Activated T-helper 1 cell treated with anti-CD3 and anti-CD28 coated beads, Interleukin-2, amount 50 U/mL, for 16 hours (primary cell): Measurements from ENCODE around the gene FAM111B.

ENCODE experiments used
- DNase-seq, 2 donors: peaks; one replicate each; pipeline ENCODE4 v3.0.0-alpha.2; 2020; ENCODE audit warnings: low read depth in 1 of 2, low spot score in 1 of 2

The FAM111B gene

DNA sequence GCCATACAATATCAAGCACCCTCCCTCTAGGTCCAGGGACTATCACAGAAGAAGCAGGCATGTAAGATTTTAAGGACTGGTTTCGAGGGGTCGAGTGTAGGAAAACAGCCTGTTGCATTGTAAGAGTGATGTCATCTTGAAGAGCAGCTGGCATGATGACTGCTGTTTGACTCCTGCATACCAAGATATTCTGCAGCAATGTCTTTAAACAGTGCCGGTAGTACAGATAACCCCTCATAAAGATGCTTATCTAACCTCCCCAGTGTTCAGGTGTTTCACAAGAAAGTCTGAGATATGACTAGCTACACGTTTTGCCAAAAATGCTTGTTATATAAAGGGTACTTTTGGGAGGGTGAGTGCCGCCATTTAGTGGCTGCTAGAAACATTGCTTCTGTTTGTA lies 47.6 kb downstream of the FAM111B start:
- no peak for DNase-seq

DNA sequence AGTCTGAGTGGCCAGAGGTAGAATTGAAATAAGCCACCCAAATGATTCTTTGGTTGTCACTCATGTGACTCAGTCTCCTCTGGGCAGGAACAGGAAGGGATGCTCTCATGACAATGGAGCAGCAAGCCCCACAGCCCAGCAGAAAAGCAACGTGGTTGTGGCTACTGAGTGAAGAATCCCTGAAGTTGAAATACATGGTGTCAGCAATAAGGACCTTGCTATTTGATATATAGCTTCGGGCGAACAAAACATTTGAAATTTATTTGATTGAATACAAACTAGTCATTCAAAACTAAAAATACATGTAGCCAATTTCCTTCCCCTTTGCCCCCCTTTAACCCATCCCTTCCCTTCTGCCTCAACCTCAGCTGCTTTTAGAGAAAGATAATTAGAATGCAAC lies 50.4 kb downstream of the FAM111B start:
- no peak for DNase-seq

DNA sequence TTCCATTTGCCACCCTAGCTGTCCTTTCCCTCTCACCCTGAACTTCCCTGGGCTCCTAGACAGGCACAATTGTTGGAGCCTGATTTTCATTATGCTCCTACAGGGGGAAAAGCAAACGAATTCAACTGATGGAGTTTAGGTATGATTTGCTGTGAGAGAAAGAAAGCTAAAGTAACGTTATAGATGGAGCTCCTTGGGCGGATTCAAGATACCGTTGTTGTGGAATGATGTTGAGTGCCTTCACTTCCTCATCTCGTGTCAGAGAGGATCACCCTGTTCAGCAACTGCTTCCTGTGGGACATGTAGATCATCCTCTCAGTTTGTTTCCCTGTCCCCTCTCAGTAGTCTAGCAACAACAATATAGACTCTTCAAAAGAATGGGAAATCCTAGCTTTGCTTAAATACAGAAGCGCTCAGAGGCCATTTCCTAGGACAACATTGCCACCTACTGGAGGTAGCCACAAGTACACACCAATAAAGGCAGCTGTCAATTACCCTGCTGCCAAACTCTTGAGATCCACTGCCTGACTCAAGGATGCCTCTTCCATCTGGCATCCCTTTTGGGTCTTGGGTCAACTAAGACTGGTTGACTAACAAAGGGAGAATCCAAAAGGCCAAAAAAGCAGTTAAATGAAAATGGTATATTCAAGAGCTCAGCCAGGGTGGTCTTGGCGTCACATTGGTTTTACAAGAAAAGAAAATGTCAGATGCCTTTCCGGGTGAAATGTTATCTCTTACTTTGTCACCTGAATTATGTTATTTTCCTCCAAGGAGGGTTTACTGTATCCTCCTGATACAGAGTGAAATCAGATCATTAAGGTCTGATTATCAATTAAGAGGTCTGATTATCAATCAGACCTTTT lies 51.4 kb downstream of the FAM111B start:
- DNase-seq = peak in 1 of 2 donors; percentile 23

DNA sequence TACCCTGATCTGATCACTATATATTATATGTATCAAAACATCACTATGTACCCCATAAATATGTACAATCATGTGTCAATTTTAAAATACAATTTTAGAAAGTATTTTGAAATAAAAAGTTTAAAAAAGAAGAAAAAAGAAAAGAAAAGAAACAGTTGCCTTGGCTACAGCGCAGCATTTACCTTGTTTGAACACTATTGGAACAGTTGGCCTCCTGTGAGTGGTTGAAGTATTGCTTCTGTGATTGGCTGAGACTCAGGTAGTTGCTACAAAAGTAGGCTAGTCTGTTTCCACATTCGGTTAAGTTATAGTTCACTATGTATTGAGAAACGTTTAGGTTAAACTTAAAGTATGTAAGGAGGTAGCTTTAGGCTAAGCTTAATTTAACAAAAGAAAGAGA lies 57.0 kb downstream of the FAM111B start:
- DNase-seq = no peak

DNA sequence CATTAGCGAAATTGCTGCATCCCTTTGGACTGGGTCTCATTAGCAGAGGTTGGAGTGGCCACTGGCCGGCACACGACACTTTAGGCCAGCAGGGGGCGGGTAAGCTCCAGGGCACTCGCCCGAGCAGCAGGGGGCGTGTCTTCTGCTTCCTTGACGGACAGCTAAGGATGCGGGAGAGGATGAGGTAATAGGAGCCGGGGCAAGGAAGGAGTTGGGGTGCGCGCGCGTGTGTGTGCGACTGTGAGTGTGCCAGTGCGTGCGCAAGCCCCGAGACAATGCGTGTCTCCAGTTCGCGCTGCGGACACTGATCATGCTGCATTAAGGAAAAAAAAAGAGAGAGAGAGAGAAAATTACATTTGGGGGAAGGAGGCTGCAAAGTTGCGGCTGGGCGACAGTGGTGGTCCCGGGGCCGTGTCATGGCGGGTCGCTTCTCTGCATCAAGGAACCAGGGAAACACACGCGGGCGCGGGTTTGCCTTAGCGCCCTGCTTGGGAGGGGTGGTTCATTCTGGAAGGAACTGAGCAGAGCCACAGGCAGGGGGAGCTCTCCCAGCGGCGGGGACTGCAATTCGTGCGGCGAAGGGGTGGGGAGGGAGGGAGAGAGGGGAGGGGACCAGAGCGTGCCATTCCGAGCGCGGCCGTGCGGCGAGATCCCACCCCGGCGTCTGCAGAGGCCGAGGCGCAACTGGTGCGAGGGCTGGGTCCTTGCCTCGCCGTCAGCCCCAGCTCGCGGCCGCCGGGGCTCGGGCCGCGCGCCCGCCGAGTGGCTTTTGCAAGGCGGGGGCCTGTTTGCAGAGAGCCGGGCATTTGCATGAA lies 64.7 kb downstream of the FAM111B start, which contains the start of gene DTX4:
Gene DTX4, plus strand, starts transcription at position 625 of the 815 bp plus-strand sequence. CDS start 464 bp downstream, outside the sequence.
- peak; percentile 80 to 81 for DNase-seq

DNA sequence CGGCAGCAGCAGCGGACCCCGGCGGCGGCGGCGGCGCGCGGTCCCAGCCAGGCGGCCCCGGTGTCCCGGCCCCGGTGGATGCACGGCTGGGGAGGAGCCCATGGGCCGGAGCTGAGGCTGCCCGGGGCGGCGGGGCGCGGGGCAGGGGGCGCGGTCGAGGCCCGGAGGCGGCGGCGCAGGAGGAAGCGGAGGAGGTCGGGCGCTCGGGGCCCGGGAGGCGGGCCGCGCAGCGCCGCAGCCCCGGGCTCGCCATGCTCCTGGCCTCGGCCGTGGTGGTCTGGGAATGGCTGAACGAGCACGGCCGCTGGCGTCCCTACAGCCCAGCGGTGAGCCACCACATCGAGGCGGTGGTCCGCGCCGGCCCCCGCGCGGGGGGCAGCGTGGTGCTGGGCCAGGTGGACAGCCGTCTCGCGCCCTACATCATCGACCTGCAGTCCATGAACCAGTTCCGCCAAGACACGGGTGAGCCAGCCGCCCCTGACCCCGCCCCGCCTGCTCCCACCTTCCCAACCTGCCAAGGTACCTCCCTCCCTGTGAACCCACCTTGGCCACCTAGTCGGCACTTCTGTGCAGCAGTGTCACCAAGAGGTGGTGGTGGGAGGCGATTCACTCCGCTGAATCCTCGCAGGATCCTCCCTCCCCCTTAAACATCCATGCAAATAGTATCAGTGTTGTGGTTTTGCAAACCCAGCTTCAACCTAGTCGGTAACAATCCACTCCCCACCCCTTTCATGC lies 65.5 kb downstream of the FAM111B start:
- no peak for DNase-seq

DNA sequence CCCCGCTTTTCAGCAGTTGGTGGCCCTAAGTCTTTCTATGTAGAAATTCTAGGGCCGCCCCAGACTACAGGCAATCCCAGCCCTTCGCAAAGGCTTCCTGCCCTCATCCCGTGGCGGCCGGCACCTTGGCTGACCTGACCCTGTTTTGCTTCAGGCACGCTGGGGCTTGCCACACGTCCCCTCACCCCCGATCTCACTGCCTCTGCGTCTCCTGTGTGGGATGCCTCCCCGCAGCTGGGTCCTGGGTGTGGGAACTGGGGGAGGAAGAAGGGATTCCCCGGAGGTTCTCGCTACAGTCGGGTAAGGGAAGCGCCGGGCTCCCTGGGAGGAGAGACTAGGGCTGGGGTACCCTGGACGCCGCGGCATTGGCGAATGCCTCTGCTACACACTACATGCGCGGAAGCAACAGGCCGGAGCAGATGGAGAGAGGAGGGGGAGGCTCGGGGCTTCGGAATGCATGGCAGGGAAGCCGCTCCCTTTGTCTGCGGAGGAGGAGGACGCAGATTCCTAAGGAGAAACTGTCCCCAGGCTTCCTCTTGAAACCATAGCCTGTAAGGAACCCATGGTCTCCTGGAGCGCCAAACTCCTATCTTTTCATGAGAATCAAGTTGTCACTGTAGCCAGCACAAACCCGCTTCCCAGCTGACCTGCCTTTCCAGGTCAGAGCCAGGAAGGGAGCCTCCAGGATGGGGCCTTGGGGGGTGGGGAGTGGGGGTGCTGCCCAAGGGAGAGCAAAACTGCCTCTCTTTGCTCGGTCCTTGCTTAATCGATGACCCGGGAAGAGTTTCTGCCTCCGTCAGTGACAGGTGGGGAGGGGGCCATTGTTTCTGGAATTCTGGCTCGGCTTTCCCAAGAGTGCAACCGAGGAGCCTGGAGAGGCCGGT lies 66.3 kb downstream of the FAM111B start:
- DNase-seq = no peak

DNA sequence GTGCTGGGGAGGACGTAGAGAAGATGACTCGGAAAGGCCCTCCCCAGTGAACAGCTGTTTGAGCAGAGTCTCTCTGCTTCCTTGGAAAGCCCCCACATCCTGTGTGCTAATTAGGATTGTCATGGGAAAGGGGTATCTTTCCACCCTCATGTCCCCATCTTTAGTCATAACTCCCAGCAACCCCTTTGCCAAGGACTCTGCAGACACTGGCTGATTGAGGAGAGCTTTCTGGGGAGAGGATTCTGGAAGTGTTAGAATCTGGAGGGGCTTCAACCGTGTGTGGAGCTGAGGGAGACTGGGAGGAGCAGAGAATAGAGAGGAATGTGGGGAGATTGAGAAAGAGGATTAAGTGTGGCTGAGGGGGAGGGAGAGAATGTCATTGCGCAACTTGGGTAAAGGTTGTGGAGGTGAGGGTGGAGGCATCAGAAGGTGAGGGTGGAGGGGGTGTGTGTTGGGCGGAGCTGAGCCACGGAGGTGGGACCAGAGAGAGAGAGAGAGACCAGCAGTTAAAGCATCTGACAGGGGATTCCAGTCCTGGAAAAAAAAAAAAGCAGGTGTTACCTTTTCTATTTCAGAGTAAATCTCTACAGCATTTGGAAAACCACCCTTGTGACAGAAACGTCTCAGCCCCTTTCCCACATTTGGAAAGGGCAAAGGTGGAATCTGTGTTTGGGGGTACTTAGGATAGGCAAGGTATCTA lies 67.1 kb downstream of the FAM111B start:
- DNase-seq = no peak

DNA sequence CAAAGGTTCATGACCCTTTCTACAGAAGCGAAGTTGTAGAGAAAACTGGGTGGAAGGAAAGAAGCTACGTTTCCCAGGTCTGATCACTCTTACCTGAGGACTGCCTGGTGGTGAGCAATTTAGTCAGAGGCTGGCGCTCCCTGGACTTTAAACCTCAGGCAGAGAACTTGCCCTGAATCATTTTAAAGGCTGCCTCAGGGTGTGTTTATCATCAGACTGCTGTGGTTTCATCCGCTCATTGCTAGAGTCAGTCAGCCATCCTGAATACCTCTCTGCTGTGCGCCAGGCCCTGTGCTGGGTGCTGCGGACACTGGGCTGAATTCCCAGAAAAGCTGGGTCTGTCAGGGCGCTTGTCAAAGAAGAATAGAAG lies 67.6 kb downstream of the FAM111B start:
- DNase-seq = no peak

DNA sequence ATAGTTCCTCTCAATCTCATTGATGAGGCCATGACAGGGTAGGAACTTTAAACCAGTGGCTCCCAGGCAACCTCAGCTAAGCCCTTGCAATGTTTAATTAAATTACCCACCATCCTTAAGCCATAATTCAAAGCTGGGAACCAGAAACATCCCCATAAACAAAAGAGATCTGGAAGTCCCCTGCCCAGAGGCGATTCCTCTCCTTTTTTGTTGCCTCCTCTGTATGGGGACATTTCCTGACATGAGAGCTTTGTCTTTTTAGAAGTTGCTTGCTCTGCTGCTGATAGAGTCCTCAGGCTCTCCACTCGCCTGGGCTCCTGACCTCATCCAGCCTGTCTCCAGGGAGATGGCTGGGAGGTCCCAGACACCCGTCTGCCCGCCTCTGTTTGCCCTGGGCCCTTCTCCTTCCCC lies 68.1 kb downstream of the FAM111B start:
- DNase-seq = no peak

DNA sequence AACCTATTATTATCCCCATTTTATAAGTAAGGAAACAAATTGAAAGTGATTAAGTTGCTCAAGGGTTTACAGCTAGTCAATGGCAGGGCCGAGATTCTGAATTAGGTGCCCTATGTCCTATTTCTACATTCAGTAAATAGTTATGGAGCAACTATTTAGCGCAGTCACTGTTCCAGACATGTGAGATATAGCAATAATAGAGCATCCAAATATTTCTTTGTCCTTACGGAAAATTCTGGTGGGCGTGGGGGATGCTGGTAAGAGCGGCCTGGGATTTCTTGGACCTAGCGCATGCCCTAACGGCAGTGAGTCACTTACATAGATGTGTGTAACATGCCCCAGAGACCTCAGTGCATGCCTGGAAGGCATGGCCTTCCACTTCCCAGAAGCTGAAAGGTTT lies 69.3 kb downstream of the FAM111B start:
- no peak for DNase-seq
